Astrocyte of the cerebellum (primary cell): ENCODE results near the gene NPS.

ENCODE experiments used
- DNase-seq: peaks from one replicate; pipeline ENCODE4 v3.0.0-alpha.2; 2011; ENCODE audit warnings: low read depth
- H3K4me3 ChIP-seq: 2 replicates; pipeline ENCODE4 v1.5.1; 2011; ENCODE audit warnings: mild to moderate bottlenecking, low read depth, low read length, moderate library complexity
- in situ Hi-C: cut with HindIII; loops from 2 replicates; pipeline ENCODE4 v1.10.0; 2017; ENCODE audit warnings: low sequenced_read_pairs
- TF ChIP-seq, protein P1 (sequence below): IDR thresholded peaks from 2 replicates; pipeline ENCODE4 v1.5.1; 2012; ENCODE audit warnings: low read length, low read depth, moderate library complexity, mild to moderate bottlenecking; ENCODE audit errors: missing control alignments

Gene NPS

DNA sequence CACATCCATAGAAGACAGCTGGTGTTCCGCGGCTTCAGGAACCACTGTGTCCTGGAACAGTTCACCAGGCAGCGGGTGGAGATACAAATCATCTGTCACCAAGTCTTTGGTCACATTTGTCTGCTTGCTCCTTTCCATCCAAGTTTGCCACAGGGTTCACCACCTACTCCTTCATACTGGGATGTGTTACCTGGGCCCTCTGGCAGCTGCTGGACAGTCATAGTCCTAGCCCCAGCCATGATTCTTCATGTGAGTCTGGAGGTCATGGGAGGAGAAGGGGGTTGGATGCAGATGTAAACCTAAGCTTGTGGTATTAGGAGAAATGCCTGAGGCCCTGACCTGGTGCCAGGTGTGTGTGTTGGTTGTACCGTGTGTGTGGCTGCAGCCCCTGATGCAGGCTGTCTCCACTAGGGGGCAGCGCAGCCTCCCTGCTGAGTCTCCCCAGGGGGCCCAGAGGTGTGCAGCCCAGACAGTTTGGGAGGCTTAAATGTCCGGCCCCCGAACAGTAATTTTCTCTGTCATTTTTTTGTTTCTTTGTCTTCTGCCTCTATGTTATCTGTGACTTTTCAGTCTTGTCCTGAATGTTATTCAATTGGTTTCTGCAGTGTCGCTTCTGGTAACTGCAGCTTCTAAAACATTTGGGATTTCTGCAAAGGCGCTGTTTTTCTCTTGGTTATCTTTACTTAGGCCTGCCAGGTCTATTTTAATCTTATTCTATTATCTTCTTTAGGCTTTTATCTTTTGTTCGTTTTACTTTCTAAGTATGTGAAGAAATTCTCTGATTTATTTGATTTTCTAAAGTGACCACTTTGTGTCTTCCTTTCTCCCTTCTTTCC lies 14.8 kb downstream of the NPS start:
- in situ Hi-C loops = no loop called here
- no peak overlapping the region for H3K4me3 ChIP-seq
- DNase-seq = no peak
- TF ChIP-seq, protein P1, sequence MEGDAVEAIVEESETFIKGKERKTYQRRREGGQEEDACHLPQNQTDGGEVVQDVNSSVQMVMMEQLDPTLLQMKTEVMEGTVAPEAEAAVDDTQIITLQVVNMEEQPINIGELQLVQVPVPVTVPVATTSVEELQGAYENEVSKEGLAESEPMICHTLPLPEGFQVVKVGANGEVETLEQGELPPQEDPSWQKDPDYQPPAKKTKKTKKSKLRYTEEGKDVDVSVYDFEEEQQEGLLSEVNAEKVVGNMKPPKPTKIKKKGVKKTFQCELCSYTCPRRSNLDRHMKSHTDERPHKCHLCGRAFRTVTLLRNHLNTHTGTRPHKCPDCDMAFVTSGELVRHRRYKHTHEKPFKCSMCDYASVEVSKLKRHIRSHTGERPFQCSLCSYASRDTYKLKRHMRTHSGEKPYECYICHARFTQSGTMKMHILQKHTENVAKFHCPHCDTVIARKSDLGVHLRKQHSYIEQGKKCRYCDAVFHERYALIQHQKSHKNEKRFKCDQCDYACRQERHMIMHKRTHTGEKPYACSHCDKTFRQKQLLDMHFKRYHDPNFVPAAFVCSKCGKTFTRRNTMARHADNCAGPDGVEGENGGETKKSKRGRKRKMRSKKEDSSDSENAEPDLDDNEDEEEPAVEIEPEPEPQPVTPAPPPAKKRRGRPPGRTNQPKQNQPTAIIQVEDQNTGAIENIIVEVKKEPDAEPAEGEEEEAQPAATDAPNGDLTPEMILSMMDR = no peak

DNA sequence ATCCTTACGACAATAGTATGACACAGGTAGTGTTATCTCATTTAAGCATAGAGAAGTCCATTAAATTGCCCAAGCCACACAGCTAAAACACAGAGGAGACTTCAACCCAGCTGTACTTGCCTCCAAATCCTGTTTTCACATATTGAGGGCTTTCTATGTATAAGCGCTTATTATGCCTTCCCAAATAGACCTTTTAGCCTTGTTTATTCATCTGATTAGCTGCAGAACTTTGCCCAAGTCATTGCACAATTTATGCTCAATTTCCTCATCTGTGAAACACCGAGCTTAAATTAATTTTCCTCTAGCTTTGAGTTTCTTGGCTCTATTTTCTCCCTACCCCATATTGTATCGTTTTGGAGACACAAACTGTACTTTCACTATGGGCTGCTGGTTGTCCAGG lies 15.5 kb downstream of the NPS start:
- DNase-seq = no peak
- no peak overlapping the region for H3K4me3 ChIP-seq
- TF ChIP-seq, protein P1 = no peak
- in situ Hi-C loops = no loop called here

DNA sequence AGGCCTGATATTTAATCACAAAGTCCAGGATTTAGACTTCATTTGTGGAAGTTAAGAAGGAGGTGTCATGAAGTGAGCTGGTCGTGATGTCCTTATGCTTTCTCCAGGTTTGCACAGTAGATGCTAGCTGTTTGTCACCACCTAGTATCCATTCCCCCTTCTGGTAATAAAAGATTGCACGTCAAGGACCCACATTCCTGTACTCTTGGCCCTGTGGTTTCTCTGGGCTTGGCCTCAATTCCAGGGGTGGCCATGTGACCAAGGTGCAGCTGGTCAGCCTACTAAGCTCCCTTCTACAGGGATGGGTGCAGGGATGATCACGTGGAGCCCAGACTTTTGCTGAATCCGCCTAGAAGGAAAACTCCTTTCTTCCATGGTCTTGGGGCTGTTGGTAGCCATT lies 16.5 kb downstream of the NPS start:
- H3K4me3 ChIP-seq = no peak overlapping the region
- TF ChIP-seq, protein P1 = no peak
- in situ Hi-C loops = no loop called here
- no peak for DNase-seq

DNA sequence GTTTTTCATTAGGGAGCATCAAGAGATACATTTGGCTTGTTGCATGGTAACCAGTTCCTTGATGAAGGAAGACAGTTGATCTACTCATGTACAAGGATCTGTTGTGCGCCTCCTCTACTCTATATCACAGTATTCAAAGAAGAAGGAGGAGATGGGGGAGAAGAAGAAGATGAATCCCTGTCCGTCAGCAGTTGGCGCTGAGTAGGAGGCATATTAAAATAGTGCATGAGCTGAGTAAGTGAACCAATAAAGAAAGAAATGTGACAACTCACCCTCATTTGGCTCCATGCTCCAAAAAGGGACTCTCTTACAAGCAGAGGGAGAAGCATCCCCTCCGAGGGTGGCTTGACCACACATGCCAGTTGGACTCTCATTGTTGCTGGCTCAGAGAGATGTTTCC lies 20.1 kb downstream of the NPS start:
- no peak for DNase-seq
- TF ChIP-seq, protein P1 = no peak
- no peak overlapping the region for H3K4me3 ChIP-seq
- in situ Hi-C loops = no loop called here

DNA sequence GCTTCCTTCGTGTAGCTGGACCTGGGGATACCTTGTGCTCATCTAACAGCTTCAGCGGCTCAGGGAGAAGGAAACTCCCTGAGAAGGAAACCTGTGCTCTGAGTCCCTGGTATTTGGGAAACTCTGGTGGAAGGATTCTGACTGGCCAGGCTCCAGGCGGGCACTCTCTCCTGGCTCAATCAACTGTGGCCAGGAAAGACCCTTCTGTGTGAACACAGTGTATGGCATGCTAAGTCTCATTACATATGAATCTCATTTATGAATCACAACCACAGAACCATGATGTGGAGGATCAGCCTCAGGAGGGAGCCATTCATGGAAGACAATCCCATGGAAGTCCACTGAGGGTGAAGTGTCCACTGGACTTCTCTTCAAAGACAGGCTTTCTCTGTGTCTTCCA lies 20.9 kb downstream of the NPS start:
- no peak for DNase-seq
- in situ Hi-C loops = no loop called here
- no peak overlapping the region for H3K4me3 ChIP-seq
- TF ChIP-seq, protein P1 = no peak

DNA sequence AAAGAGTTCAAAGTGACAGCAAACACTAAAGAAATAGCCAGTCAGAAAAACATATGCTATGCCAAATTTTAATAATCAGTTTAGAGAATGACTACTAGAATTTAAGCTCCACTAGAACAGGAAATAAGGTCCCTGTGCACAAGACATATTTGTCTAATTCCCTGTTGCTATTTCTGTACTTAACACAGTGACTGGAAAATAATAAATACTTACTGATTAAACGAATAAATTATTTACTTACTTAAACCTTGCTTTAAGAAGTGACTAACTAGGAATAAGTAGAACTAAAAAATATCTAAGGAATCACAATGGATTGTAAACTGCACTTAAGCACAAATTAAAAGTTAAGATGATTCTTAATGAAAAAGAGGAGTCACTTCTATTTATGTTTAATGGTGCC lies 22.3 kb downstream of the NPS start:
- in situ Hi-C loops = no loop called here
- H3K4me3 ChIP-seq = no peak overlapping the region
- no peak for DNase-seq
- TF ChIP-seq, protein P1 = no peak

DNA sequence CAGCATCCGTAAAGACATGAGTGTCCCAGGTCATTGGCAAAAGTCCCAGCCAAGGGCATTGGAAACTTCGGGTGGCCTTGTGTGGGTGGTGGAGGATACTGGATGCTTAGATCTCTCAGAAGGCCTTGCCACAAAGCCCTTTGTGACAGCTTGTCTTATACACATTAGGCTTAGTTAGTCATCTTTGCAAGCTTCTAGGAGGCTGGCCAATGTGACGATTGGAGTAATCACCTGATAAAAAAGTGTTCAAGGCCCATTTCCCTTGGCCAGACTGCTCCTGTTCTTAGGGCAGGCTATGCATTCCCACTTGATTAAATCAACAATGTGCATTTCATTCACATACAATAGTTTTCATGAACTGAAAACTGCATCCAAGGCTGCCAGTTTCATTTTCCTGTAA lies 26.9 kb downstream of the NPS start:
- in situ Hi-C loops = no loop called here
- TF ChIP-seq, protein P1 = no peak
- no peak overlapping the region for H3K4me3 ChIP-seq
- no peak for DNase-seq
